GM23338 (cell line): ENCODE measurements around the gene CLCN6.

Experiments
- CREB1 ChIP-seq: fragments of 250-450 bp; sonication (Bioruptor Pico); IDR thresholded peaks from 2 replicates; pipeline ENCODE4 v1.5.0; 2020; ENCODE audit warnings: low read depth, mild to moderate bottlenecking, moderate library complexity
- CTCF ChIP-seq, 2 experiments: fragments of 200-600 bp in 1 of 2; sonication (generic) in 1 of 2; conservative IDR thresholded peaks; 2 replicates each; pipeline versions ENCODE4 v1.5.1 to v1.6.1; 2016 to 2017; ENCODE audit warnings: antibody characterized with exemption in 2 of 2, low read depth in 2 of 2, mild to moderate bottlenecking in 2 of 2, moderate library complexity in 1 of 2
- EZH2 ChIP-seq: fragments of 200-600 bp; sonication (generic); IDR thresholded peaks from one replicate; pipeline ENCODE4 v1.8.0; 2017; ENCODE audit warnings: antibody characterized with exemption, mild to moderate bottlenecking, low read depth; ENCODE audit not compliant: unreplicated experiment
- POLR2AphosphoS5 ChIP-seq: IDR thresholded peaks from 2 replicates; pipeline ENCODE4 v1.6.1; 2016; ENCODE audit warnings: antibody characterized with exemption, low read depth
- REST ChIP-seq: IDR thresholded peaks from one replicate; pipeline ENCODE4 v1.6.1; 2018; ENCODE audit warnings: antibody characterized with exemption; ENCODE audit not compliant: unreplicated experiment

GRCh38 chr1:11831945-11832725, 26.1 kb downstream of the CLCN6 start:
- TF ChIP-seq CTCF (conservative IDR thresholded peaks at IDR 0.05; ENCODE audit: low read depth in 2 of 2) (no peak), POLR2AphosphoS5 (no peak), CREB1 (no peak), EZH2 (no peak), REST (no peak)
